Activated CD8-positive, alpha-beta memory T cell treated with anti-CD3 and anti-CD28 coated beads, Interleukin-2, amount 50 U/mL, for 24 hours (primary cell): ENCODE results near the gene NEK6.
A peak's percentile ranks its signal among the peaks of the same experiment; 100 is the strongest.

ENCODE experiments used
- DNase-seq: peaks from one replicate; pipeline ENCODE4 v3.0.0-alpha.2; 2020; ENCODE audit errors: extremely low read depth

The NEK6 gene

GRCh38 chr9:124257844-124258606 lies at the start of gene NEK6:
Gene NEK6 (plus strand): TSS chr9:124257949. CDS start chr9:124301965, 44,016 bp downstream.
- DNase-seq = no peak

GRCh38 chr9:124208571-124208970 lies 49.2 kb upstream of the NEK6 start:
- DNase-seq = no peak

GRCh38 chr9:124209279-124209678 lies 48.5 kb upstream of the NEK6 start:
- no peak for DNase-seq

GRCh38 chr9:124209774-124210173 lies 48.0 kb upstream of the NEK6 start:
- no peak for DNase-seq

- DNase-seq = no peak
Measured at GRCh38 chr9:124210697-124211096, 47.1 kb upstream of the NEK6 start.

- no peak for DNase-seq
Measured at GRCh38 chr9:124212381-124213050, 45.2 kb upstream of the NEK6 start.

- DNase-seq = no peak
Measured at GRCh38 chr9:124213396-124213795, 44.4 kb upstream of the NEK6 start.

- no peak for DNase-seq
Measured at GRCh38 chr9:124214116-124214515, 43.6 kb upstream of the NEK6 start.

GRCh38 chr9:124214596-124215367 lies 43.0 kb upstream of the NEK6 start:
- DNase-seq = no peak

GRCh38 chr9:124215368-124215910 lies 42.3 kb upstream of the NEK6 start:
- DNase-seq = no peak

- DNase-seq = no peak
Measured at GRCh38 chr9:124215956-124216355, 41.8 kb upstream of the NEK6 start.

- DNase-seq = peak; percentile 46
Measured at GRCh38 chr9:124216474-124217176, 41.1 kb upstream of the NEK6 start.

GRCh38 chr9:124217836-124218437 lies 39.8 kb upstream of the NEK6 start:
- no peak for DNase-seq

GRCh38 chr9:124218438-124218982 lies 39.2 kb upstream of the NEK6 start:
- DNase-seq = no peak

- no peak for DNase-seq
Measured at GRCh38 chr9:124218987-124219461, 38.7 kb upstream of the NEK6 start.

GRCh38 chr9:124220946-124221451 lies 36.8 kb upstream of the NEK6 start:
- no peak for DNase-seq

GRCh38 chr9:124221676-124222075 lies 36.1 kb upstream of the NEK6 start:
- no peak for DNase-seq

GRCh38 chr9:124222109-124222508 lies 35.6 kb upstream of the NEK6 start:
- no peak for DNase-seq

GRCh38 chr9:124222918-124223720 lies 34.6 kb upstream of the NEK6 start:
- no peak for DNase-seq

- no peak for DNase-seq
Measured at GRCh38 chr9:124225945-124226344, 31.8 kb upstream of the NEK6 start.
